ENCODE data around the gene FOXP1. TPM values are rescaled to one million over a fixed set of nuclear protein-coding genes. Genes with fewer than 3 reads are reported as not detected.
A peak's percentile ranks its signal among the peaks of the same experiment; 100 is the strongest.

Gene FOXP1
- total and polyA plus RNA-seq, 8 donors = 13.4 to 74.1 (median 44.1) TPM

GRCh38 chr3:71355862-71356261 lies 227.7 kb downstream of the FOXP1 start:
- no peak overlapping the region for H3K27ac ChIP-seq
- H3K4me3 ChIP-seq = no peak overlapping the region
- H3K27me3 ChIP-seq = no peaks in the 10 kb centered on the region
- no peak for TF ChIP-seq CTCF (IDR thresholded peaks at IDR 0.05)
- FAIRE-seq (no peak), ATAC-seq (no peak), DNase-seq (no peak)
- intact Hi-C loops (cut with DNase I) = no loop called here
- no peaks in the 10 kb centered on the region for H3K9me3 ChIP-seq
- H3K36me3 ChIP-seq = no peaks in the 10 kb centered on the region
- peaks cover 0 to 11% (median 0%) of the 10 kb centered on the region in 3 donors for H3K4me1 ChIP-seq
- 82 to 83% methylated on average over 7 of the region's 7 CpGs for WGBS, 2 donors

GRCh38 chr3:71355037-71355436 lies 228.5 kb downstream of the FOXP1 start:
- no peak for ATAC-seq
- no peak for FAIRE-seq
- Histone ChIP-seq H3K36me3 (no peaks in the 10 kb centered on the region), H3K9me3 (no peaks in the 10 kb centered on the region), H3K4me1 (peaks cover 0 to 11% (median 0%) of the 10 kb centered on the region in 3 donors), H3K27me3 (no peaks in the 10 kb centered on the region), H3K27ac (no peak overlapping the region), H3K4me3 (no peak overlapping the region)
- intact Hi-C loops (cut with DNase I) = no loop called here
- DNase-seq = no peak
- no peak for TF ChIP-seq CTCF (IDR thresholded peaks at IDR 0.05)
- 93 to 95% methylated on average over 5 of the region's 5 CpGs for WGBS, 2 donors

- Histone ChIP-seq H3K4me3 (no peak overlapping the region), H3K9me3 (no peaks in the 10 kb centered on the region), H3K36me3 (no peaks in the 10 kb centered on the region), H3K27ac (no peak overlapping the region), H3K27me3 (no peaks in the 10 kb centered on the region), H3K4me1 (peaks cover 0 to 11% (median 0%) of the 10 kb centered on the region in 3 donors)
- 68 to 73% methylated on average over 4 of the region's 4 CpGs for WGBS, 2 donors
- no peak for DNase-seq
- ATAC-seq = peak in 1 of 4 donors; percentile 41
- intact Hi-C loops (cut with DNase I) = no loop called here
- no peak for TF ChIP-seq CTCF (IDR thresholded peaks at IDR 0.05)
- FAIRE-seq = no peak
These were observed 232.0 kb downstream of the FOXP1 start for GRCh38 chr3:71351403-71352149.

- intact Hi-C loops (cut with DNase I) = no loop called here
- ATAC-seq (no peak), FAIRE-seq (no peak), DNase-seq (no peak)
- Histone ChIP-seq H3K4me1 (peaks cover 0 to 11% (median 0%) of the 10 kb centered on the region in 3 donors), H3K27me3 (no peaks in the 10 kb centered on the region), H3K4me3 (no peak overlapping the region), H3K9me3 (no peaks in the 10 kb centered on the region), H3K36me3 (no peaks in the 10 kb centered on the region), H3K27ac (no peak overlapping the region)
- WGBS, 2 donors = 97 to 98% methylated on average over 4 of the region's 4 CpGs
- no peak for TF ChIP-seq CTCF (IDR thresholded peaks at IDR 0.05)
These were observed 232.5 kb downstream of the FOXP1 start for GRCh38 chr3:71350998-71351397.

- WGBS, 2 donors = 97 to 98% methylated on average over 2 of the region's 2 CpGs
- H3K4me3 ChIP-seq = no peak overlapping the region
- no peaks in the 10 kb centered on the region for H3K27me3 ChIP-seq
- H3K4me1 ChIP-seq = peaks cover 0 to 11% (median 0%) of the 10 kb centered on the region in 3 donors
- no peaks in the 10 kb centered on the region for H3K36me3 ChIP-seq
- ATAC-seq = no peak
- no peak overlapping the region for H3K27ac ChIP-seq
- no peaks in the 10 kb centered on the region for H3K9me3 ChIP-seq
- TF ChIP-seq CTCF (IDR thresholded peaks at IDR 0.05) = no peak
- intact Hi-C loops (cut with DNase I) = no loop called here
- no peak for DNase-seq
- FAIRE-seq = no peak
These were observed 234.7 kb downstream of the FOXP1 start for GRCh38 chr3:71348831-71349230.
